C4-2B (cell line): ENCODE data around the gene CDC42BPA.

ENCODE experiments used
- ZFX ChIP-seq: fragments of 450-650 bp; IDR thresholded peaks from 2 replicates; pipeline ENCODE4 v1.6.1; 2017
- TF ChIP-seq, protein P1 (sequence below): fragments of 450-650 bp; conservative IDR thresholded peaks from 2 replicates; pipeline ENCODE4 v1.5.1; 2017; ENCODE audit warnings: mild to moderate bottlenecking

DNA sequence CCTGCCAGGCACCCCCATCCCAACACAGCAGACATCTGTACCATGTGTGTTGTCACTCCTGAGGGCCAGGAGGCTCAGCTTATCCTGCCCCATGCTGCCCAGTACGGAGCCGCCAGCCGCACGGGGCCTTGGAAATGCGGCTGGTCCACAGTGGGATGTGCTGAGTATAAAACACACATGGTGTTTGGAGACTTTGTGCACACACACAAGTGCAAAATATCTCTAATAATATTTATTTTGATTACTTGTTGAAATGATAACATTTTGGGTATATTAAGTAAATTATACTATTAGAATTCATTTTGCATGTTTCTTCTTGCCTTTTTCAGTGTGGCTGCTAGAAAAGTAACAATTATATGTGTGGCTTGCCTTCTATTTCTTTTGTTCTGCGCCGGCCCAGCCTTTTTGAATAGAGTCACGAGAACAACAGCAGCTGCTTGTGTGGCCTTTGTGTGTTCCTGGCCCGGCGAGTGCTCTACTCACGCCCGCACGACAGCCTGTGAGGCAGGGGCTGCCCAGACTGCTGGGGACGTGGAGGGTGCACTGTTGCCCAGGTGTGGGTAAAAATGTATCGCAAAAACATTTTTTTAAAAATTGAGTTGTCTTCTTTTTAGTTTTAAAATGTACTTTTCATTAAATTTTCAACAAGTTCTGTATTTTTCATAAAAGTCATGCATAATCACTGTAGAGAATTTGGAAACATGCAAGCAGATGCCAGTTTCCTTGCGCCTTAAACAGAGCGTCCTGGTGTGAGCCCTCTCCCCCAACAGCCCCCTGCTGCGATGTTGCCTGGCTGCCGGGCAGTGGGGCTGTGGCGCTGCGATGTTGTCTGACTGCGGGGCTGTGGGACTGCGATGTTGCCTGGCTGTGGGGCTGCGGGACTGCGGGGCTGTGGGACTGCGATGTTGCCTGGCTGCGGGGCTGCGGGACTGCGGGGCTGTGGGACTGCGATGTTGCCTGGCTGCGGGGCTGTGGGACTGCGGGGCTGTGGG lies 342.7 kb downstream of the CDC42BPA start:
- TF ChIP-seq, protein P1, sequence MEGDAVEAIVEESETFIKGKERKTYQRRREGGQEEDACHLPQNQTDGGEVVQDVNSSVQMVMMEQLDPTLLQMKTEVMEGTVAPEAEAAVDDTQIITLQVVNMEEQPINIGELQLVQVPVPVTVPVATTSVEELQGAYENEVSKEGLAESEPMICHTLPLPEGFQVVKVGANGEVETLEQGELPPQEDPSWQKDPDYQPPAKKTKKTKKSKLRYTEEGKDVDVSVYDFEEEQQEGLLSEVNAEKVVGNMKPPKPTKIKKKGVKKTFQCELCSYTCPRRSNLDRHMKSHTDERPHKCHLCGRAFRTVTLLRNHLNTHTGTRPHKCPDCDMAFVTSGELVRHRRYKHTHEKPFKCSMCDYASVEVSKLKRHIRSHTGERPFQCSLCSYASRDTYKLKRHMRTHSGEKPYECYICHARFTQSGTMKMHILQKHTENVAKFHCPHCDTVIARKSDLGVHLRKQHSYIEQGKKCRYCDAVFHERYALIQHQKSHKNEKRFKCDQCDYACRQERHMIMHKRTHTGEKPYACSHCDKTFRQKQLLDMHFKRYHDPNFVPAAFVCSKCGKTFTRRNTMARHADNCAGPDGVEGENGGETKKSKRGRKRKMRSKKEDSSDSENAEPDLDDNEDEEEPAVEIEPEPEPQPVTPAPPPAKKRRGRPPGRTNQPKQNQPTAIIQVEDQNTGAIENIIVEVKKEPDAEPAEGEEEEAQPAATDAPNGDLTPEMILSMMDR, result no peak
- no peak for TF ChIP-seq ZFX
